T1000 (cell line): ENCODE measurements around the gene EDN2.

Experiments used
- DNase-seq: peaks from one replicate; lab custom pipeline; 2025; ENCODE audit warnings: mixed read lengths; lab: John Stamatoyannopoulos, UW

EDN2 gene

DNA sequence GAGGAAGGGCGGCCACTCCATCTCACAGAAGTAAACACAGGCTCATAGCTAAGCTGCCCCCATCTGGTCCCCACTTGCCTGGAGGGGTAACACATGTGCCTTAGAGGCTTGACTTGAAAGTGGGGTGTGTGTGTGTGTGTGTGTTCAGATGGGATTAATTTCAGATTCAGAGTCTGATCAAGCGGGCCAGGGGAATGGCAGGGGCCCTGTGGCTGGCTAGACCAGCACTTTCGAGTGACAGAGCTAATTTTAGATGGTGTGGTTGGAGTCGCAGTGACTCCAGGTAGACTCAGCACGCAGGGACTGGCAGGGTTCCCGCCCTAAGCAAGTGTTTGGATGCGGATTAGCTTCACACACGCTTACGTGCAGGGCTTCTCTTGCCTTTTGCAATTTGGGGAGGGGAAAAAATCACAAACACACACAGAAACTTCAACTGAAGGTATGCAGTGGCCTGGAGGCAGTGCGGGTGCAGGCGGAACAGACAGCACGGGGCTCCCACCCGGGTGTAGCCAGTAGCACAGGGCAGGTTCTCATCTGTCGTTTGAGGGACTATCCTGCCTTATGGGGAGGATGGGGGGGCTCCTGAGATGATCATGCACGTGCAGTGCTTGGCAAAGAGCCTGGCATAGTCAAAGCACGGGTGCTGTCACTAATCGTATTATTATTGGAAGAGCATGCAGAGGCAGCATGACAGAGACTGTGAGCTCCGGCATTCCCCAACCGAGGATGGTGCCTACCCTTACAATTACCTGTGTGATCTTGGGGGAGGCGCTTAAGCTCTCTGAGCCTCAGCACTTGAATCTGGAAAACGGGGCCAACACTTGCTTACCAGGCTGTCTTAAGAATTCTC is 1.3 kb downstream of the EDN2 start:
- DNase-seq, result no peak

DNA sequence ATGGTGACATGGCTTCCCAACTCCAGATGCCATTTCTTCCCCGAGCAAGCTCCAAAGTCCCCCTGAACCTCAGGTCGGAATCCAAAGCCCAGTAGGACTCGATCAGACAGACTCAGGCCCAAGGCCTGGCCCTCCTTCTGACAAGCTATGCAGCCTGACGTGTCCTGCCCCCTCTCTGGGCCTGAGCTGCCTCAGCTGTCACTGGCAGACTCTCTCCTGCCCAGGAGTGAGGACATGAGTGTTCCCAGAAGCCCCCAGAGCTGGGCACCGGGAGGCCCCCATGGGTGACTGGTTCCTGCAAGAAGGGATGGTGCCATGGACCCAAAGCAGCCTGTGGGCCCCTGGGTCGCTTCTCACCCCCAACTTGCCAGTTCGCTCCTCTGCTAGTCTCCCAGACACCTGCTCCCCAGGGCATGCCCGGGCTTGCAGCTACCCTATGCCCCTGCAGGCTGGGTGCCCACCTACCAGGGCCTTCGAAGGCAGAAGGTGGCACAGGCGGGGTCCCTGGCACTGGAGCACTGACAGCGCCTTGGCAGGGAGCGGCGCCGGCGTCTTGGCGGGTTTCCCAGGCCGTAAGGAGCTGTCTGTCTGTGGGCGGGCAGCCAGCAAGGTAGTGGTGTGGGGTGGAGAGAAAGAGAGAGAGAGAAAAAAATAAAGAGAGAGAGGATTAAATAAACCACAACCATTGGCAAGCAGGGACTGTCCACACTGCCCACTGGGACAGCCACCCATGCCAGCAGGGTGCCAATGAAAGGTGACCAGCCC is 2.3 kb downstream of the EDN2 start:
- DNase-seq, result no peak

DNA sequence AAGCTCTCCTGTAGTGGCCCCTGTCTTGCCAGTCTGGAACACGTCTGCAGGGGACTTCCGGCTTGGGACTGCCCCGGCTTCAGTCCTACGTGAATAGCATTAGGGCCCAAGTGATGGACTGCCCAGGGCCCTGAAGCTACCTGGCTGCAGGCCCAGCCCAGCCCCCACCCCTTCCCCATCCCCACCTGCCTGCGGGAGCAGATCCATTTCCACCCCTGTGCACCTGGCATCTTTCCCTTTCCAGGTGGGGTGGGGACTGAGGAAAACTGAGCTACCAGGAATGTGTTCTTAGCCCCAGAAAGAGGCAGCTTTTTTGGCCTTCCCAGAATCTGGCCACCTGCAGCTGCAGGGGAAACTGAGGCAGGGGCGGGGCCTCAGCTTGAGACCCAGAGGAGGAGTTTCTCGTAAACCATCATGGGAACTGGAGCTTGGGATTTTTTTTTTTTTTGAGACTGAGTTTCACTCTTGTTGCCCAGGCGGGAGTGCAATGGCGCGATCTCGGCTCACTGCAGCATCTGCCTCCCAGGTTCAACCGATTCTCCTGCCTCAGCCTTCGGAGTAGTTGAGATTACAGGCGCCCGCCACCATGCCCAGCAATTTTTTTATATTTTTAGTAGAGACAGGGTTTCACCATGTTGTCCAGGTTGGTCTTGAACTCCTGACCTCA is 3.2 kb downstream of the EDN2 start:
- DNase-seq, result no peak

DNA sequence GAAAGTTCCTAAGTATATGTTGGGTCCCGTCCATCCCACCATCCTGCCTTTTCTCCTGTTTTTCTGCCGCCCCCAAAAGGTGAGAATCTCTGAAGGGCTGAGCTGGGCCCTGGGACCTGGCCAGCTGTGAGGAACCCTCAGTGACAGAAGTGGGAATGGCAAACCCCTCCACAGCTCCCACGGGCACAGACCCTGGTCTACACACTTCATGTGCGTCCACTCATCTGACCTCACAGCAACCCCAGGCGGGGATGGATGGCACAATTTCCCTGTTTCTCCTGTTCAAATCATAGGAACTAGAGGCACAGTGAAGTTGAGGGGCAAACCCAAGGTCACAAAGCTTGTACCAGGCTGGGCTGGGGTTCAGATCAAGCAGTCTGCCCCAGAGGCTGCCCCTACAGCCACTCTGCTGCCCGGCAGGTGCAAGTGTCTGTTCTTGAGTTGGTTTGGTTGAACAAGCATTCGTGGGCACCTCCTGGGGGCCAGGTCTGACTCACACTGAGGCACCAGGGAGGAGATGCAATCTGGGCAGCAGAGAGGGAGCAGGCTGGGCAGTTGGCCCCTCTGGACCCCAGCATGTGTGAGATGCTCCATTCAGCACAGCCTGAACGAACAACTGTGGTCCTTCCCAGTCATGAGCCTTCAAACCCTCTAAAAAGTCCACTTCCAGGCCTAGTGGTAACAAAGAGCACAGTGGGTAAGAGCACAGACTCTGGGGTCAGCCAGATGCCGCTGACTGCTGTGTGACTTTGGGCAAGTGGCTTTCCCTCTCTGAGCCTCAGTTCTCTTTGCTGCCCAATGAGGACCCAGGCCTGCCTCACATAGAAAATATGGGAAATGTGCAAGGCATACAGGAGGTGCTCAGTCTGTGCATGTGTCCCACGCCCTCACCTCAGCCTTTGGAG is 4.0 kb downstream of the EDN2 start:
- DNase-seq, result no peak

DNA sequence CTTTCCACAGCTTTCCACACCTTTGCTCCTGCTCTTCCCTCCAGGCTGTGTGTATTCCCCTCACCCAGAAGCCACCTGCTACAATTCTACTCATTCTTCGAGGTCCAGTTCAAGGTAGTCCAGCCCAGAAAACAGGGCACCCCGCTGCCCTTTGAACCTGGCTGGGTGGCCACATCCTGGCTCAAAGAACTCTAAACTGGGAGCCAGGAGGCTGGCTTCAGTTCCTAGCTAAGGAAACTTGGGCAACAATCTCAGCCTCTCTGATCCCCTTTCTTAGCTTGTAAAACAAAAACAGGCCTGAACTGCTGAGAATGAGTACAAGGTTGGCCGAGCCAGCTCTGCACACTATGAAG is 4.7 kb downstream of the EDN2 start:
- no peak for DNase-seq

DNA sequence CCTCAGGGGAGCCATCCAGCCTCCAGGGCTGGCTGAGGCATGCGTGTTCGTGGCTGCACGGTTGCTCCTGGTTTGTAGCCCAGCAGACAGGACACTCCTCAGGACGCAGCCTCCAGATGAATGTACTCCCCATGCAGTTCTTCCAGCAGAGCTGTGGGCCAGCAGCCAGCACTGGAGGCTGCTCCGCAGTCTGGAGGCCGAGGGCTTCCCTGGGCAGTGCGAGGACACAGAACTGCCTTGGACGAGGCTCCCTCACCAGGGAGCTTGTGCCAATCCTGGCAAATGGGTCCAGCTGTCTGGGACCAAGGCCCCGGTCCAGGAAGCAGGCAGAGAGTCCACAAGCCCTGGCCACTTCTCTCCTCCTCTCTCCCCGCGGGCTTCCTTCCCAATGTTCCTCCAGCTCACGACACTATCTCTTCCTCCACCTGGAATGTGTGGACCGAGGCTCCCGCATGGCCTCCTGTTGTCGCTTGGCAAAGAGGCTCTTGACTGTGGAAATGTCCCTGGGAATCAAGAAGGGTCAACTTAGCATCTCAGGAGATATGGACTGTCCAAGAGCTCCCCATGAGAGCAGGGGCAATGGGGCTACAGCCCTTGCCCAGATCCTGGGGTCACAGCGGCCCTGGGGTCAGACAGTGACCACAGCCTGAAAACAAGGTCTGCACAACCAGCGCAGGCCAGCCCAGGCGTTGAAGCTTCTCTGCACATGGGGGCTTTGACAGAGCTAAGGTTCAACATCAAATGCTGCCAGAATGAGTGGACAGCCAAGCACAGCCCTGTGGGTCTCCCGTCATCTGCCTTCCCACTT is 5.3 kb downstream of the EDN2 start:
- DNase-seq, result no peak

DNA sequence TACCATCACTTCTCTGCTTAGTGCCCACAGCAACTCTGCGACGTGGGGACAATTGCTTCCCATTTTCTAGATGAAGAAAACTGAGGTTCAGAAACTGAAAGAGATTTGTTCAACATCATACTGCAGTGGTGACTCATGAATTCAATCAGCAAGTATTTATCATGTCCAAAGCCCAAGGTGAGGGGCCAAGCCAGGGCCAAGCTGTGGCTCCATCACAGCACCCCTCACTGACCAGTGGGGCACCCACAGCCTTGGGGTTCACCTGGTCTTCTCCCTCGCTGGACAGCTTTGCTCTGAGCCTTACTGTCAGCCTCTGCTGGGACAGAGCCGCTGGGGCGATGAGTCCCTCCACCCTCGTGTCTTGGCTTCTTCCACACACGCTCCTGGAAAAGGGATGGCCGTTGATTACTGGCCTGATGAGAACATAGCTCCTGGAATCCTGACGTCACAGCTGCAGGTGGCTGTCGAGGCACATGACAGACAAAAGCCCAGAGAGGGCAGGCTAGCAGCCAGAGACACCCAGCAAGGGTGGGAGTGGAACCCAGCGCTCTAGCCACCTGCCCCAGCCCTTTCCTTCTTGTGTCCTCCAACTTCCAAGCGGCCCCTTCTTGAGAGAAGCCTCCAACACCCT is 6.2 kb downstream of the EDN2 start:
- no peak for DNase-seq

DNA sequence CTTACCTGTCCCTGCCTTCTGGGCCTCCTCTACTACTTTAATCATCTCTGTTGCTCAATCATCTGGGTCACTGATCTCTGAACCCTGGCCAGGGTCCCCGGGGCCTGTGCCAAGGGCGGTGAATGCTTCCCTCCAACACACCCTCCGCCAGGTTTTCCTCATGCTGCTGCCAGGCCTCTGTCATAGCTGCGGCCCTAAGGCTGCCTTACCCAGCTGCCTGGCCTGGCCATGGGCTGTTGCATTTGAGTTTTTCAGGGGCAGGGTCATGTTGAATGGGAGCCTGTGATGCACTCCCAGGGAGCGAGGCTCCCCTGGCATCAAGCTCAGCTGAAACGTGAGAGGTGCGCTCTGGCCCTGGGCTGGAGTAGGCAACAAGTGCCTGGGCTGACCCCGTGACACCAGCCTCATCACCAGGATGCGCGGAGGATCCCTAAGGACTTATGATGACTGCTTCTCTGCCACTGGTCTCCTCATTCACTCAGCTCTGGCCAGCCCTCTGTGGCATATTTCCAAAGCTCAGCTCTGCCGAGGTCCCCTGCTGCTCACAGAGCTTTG is 7.6 kb downstream of the EDN2 start:
- DNase-seq, result no peak

DNA sequence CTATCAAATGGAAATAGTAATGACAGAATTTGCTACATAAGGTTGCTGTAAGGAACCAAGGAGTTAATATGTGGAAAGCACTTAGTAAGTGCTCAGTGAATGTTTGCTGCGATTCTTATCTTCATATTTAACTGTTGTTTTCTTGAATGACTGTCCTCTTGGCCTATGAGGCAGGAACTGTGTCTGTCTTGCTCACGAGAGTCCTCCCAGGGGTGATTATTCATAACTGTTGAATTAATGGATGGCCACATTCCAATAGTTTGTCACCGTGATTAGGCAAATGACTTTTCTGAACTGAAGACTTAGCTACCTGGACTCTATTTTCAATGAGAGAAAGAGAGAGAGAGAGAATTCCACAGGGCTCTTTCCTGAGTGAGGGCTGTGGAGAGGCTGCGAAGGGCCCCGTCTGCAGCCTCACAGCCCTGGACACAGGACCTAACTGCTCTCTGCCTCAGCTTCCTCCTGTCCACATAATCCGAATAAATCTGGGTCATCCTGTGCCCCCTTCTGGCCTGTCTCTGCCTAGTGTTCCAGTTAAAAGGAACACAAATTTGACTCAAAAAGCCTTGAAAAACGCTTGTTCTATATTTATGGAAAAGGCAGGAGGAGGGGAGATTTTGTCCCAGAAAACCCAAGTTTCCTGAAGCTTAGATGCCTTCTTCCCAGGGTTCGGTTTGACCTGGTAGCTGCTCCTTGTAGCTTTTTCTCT is 8.5 kb downstream of the EDN2 start:
- DNase-seq, result no peak

DNA sequence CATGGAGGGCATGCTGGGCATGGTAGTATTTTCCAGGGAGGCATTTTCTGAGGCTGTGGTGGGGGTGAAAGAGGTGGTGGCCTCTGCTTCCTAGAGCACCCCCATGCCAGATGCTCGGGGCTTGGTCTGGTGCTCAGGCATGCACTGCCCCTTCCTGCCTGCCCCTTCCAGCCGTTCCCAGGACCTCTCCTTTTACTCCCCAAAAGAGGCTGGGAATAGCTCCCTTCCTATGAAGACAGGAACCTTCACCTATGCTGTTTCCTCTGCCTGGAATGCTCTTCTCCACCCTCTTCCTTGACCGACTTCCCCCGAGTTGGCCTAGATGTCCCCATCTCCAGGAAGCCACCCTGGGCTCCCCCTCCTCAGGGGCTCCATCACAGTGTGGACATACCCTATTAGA is 9.1 kb downstream of the EDN2 start:
- no peak for DNase-seq

DNA sequence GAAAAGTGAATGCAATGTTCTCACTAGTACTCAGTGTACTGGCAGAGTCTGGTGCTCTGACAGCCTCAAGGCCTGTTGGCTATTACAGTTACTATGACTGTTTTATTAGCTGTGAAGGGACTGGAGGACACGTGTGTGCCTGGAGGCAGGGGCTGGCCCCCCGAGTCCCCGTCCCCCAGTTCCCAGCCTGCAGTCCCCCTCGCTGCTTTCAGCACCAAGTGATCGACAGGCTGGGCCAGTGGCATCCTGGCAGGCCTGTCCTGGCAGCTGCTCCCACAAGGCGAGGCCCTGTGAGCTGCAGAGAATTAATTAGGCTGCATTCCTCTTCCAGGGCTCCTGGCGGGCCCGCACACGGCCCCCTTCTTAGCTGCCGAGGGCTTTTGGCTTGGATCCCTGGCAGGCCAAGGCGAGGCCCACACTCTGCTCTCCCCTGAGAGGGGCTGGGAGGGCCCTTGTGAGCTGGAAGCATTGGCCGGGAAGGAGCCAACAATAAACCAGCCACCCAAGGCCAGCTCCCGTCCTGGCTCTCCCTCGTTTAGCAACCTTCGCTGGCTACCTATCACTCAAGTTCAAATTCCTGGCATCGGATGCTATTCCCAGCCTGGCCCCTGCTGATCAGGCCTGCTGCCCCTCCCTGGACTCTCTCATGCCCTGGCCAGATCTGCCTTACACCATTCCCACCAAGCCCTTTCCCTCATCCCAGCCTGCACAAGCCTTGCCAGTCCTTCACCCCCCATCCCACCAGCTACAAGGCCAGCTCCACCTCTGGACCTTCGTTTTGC is 9.8 kb downstream of the EDN2 start:
- no peak for DNase-seq

DNA sequence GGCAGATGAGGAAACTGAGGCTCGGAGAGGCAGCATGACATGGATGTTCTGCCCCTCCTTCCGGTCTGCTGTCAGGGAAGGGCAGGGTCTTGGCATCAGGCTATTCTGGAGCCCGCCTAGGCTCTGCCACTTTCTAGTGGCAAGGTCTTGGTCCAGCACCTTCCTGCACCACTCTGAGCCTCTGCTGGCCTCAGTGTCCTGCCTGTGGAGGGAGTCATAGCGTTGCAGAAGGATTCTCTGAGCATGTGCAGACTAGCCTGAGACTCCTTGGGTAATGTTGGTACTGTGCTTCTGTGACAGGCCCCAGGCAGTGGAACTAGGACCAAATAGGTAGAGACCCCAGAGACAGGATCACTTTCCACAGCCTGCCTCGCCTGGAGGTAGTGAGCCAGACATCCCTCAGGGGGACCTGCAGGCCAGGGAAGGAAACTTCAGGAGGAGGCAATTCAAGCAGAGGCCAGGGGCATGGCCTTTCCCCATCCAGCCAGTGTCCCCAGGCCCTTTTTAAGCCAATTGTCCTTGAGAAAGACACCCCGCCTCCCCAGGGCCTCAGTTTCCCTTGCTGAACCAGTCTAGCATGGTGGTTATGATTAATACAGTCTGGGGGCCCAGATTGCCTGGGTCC is 10.6 kb downstream of the EDN2 start:
- no peak for DNase-seq

DNA sequence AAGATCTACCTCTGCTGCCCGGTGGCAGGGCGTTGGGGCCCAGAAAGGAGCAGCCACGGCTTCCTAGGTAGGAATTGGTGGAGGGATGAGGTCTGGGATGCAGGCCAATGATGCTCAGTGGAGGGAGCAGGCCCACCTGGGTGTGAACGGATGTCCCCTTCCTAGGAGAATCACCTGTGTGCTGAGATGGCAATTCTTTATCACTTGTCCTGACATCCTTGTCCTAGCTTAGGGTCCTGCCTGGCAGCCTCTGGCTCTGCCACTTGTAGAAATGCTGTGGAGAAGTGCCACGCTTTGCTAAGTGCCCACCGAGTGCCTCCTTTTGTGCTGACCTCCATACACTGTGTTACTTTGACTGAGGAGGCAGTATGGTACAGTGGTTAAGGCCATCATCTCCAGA is 12.8 kb downstream of the EDN2 start:
- DNase-seq, result no peak

DNA sequence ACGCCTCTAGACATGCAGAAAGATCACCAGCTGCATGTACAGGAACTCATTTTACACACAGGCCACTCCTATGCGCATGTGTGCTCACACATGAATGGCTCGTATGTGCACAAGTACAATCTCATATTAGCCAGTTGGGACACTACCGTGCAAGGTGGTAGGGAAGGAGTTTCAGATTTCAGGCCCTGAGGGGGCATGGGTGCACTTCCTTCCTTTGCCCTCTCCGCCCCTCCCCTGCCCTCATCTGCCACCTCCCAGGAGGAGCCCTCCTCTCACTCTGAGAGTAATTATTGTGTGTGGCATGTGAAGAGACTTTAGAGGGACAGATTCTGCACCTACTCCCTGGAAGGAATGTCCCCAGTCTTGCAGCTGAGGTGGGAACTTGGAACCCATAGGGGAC is 14.8 kb downstream of the EDN2 start:
- no peak for DNase-seq

DNA sequence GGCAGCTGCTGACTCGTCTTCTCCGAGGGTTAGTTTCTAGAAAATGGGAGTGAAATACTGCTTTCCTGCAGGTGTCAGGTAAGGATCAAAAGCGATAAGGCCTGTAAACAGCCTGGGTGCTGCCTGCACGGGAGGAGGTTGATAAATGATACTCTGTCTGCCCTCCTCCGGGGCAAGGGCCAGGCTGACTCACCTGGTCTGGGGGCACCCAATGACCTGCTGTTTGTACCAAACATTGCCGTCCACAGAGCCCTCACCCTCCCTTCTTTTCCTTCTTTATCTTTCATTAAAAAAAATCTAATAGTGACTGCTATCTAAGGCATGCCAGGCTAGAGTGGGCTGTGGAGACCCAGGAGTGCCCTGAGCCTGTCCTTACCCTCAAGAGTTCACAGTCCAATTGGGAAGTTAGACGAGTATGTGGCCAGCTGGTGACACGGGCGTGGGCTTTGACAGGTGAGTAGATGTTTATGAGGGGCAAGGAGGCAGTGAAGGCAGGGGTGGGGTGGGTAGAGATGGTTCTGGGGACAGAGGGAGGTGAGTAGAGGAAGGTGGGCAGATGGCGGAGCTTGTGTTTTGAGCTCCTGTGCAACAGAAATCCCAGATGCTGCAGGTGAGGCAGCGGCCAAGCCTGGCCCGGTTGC is 16.2 kb downstream of the EDN2 start:
- DNase-seq, result no peak

DNA sequence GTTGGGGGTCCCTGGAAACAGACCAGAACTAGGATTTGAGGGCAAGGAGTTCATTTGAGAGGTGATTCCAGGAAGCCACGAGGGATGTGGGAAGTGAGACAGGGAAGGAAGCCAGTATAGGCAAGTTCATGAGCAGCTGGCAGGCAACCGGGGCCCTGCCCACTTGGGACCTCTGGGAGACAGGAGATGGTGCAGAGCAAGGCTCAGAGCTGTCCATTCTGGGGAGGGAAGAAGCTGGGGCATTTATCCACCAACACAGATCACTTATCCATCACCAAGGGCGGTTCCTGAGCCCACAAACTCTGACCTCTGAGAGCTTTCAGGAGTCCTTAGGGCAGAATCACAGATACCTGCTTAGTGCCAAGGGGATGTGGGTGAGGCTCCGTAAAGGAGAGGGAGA is 16.8 kb downstream of the EDN2 start:
- no peak for DNase-seq

DNA sequence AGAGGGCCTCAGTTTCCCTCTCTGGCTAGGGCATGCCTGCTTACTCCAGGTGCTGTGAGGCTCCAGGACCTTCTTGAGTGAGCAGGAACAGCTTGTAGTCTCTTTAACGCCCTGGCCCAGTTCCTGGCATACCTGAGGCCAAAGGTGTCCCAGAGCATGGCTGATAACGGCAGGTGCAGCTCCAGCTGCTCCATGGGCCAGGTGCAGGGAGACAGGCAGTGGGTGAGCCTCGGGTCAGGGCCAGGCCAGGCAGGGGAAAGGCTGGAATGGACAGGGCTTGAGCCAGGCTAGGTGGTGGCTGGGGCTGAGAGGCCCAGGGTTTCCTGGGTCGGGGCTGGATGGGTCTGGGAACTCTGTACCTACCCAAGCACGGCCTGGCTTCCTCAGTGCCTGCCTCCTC is 18.3 kb downstream of the EDN2 start:
- no peak for DNase-seq

DNA sequence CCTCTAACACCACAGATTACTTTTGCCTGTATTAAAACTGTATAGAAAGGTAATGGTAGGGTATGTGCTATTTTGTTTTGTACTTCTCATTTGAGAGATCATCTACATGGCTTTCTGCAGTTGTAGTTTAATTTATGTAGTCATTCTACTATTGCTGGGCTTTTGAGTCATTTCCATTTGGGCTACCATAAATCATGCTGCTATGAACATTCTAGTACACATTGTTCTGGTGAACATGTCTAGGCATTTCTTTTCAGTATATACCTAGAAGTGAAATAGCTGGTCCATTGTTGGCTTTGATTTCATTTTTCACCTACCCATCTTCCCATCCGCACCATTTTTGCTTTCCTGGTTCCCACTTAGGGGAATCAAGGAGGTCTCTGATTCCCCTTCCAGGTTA is 18.7 kb downstream of the EDN2 start:
- no peak for DNase-seq
